ENCODE results near the gene TNFRSF8. TPM values are rescaled to one million over a fixed set of nuclear protein-coding genes. Genes with fewer than 3 reads are reported as not detected.

Gene TNFRSF8
- total and polyA plus RNA-seq, 2 of the 4 experiments (the other 2 are of a cell fraction), result under 0.01 to 0.31 TPM

DNA sequence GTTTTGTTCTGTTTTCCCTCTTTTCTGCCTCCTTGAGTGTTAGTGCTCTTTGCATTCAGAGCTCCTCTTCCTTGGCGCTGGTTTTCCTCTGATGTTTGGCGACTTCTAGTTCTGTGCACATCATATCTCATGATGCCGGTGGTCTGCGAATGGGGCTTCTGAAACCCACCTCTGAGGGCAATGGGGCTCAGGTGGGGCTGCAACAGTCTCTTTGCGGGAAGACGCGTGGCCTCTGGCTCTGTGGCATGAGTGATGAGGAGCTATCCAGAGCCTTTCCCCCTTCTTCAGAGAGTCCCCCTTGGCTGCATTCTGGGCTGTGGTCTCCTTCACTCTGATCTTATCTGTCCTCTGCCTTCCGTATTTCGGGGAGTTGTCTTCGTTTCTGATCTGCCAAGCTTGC, 39.0 kb downstream of the TNFRSF8 start:
- Histone ChIP-seq H4K5ac (ENCODE audit: low read depth, low read length) (no peak overlapping the region), H2BK5ac (ENCODE audit: low read depth, low read length, poor library complexity, severe bottlenecking) (no peak overlapping the region), H3K4me2 (ENCODE audit: low read depth, low read length) (no peak overlapping the region), H4K8ac (ENCODE audit: low read depth in 2 of 2, low read length in 2 of 2) (no peak overlapping the region), H3K79me1 (ENCODE audit: low read depth in 1 of 2, low read length in 2 of 2) (no peaks in the 10 kb centered on the region), H3K23ac (ENCODE audit: low read depth, low read length) (no peak overlapping the region), H3K56ac (ENCODE audit: extremely low read depth, insufficient read depth, low read length) (no peak overlapping the region), H3K4me3 (ENCODE audit: insufficient read depth, low read depth, low read length) (no peak overlapping the region), H3K9me3 (ENCODE audit: control insufficient read depth, insufficient read depth, low read length) (no peaks in the 10 kb centered on the region), H2AK5ac (ENCODE audit: low read depth, low read length) (no peak overlapping the region), H3K14ac (replicated peaks; ENCODE audit: low read depth, low read length) (no peak overlapping the region; the same call in 1 of the 2 replicates), H2BK20ac (ENCODE audit: low read depth, low read length) (no peak overlapping the region), H2AK9ac (replicated peaks; ENCODE audit: low read depth, low read length, poor library complexity) (no peak overlapping the region), H4K20me1 (ENCODE audit: insufficient read depth, low read length) (no peaks in the 10 kb centered on the region), H3K9ac (ENCODE audit: low read depth, low read length) (no peak overlapping the region), H3K4ac (ENCODE audit: low read depth, low read length) (no peak overlapping the region), H4K91ac (ENCODE audit: insufficient read depth, low read depth, low read length) (no peak overlapping the region), H2BK15ac (ENCODE audit: low read depth, low read length) (no peak overlapping the region), H2BK120ac (ENCODE audit: low read depth, low read length) (no peak overlapping the region), H3K9me1 (ENCODE audit: insufficient read depth, low read length) (no peaks in the 10 kb centered on the region), H3K18ac (ENCODE audit: low read depth, low read length) (no peak overlapping the region), H3K4me1 (ENCODE audit: control insufficient read depth, insufficient read depth, low read length) (peaks cover 1% of the 10 kb centered on the region), H2AFZ (replicated peaks; ENCODE audit: low read length, poor library complexity) (no peak overlapping the region), H3K27ac (ENCODE audit: insufficient read depth, low read length) (no peak overlapping the region), H3K36me3 (ENCODE audit: control insufficient read depth, insufficient read depth, low read length) (no peaks in the 10 kb centered on the region), H3K27me3 (ENCODE audit: control insufficient read depth, insufficient read depth, low read length) (peaks cover 25% of the 10 kb centered on the region)
- no peak for ATAC-seq (ENCODE audit: low read depth)
- TF ChIP-seq SMC3 (IDR thresholded peaks at IDR 0.05; ENCODE audit: low read depth, low read length) (no peak), MAFK (IDR thresholded peaks at IDR 0.05; ENCODE audit: low read depth, low read length) (no peak), RCOR1 (IDR thresholded peaks at IDR 0.05; ENCODE audit: insufficient replicate concordance, low read length) (no peak), RAD21 (IDR thresholded peaks at IDR 0.05; ENCODE audit: low read length) (no peak), BHLHE40 (IDR thresholded peaks at IDR 0.05; ENCODE audit: low read depth, low read length) (no peak), FOS (IDR thresholded peaks at IDR 0.05; ENCODE audit: low read depth, low read length) (no peak), MAZ (IDR thresholded peaks at IDR 0.05; ENCODE audit: borderline replicate concordance, low read depth, low read length) (no peak), RFX5 (IDR thresholded peaks at IDR 0.05; ENCODE audit: low read depth, low read length) (no peak), NFE2L2 (IDR thresholded peaks at IDR 0.05; ENCODE audit: low read depth, low read length) (no peak), MXI1 (IDR thresholded peaks at IDR 0.05; ENCODE audit: borderline replicate concordance, low read depth, low read length) (no peak), CEBPB (IDR thresholded peaks at IDR 0.05; ENCODE audit: low read depth, low read length) (no peak)
- TF ChIP-seq, protein P1, sequence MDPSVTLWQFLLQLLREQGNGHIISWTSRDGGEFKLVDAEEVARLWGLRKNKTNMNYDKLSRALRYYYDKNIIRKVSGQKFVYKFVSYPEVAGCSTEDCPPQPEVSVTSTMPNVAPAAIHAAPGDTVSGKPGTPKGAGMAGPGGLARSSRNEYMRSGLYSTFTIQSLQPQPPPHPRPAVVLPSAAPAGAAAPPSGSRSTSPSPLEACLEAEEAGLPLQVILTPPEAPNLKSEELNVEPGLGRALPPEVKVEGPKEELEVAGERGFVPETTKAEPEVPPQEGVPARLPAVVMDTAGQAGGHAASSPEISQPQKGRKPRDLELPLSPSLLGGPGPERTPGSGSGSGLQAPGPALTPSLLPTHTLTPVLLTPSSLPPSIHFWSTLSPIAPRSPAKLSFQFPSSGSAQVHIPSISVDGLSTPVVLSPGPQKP (IDR thresholded peaks at IDR 0.05; ENCODE audit: borderline replicate concordance, low read depth, low read length), result no peak
- TF ChIP-seq, protein P2, sequence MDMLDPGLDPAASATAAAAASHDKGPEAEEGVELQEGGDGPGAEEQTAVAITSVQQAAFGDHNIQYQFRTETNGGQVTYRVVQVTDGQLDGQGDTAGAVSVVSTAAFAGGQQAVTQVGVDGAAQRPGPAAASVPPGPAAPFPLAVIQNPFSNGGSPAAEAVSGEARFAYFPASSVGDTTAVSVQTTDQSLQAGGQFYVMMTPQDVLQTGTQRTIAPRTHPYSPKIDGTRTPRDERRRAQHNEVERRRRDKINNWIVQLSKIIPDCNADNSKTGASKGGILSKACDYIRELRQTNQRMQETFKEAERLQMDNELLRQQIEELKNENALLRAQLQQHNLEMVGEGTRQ (IDR thresholded peaks at IDR 0.05; ENCODE audit: low read depth, low read length), result no peak
- TF ChIP-seq, protein P3, sequence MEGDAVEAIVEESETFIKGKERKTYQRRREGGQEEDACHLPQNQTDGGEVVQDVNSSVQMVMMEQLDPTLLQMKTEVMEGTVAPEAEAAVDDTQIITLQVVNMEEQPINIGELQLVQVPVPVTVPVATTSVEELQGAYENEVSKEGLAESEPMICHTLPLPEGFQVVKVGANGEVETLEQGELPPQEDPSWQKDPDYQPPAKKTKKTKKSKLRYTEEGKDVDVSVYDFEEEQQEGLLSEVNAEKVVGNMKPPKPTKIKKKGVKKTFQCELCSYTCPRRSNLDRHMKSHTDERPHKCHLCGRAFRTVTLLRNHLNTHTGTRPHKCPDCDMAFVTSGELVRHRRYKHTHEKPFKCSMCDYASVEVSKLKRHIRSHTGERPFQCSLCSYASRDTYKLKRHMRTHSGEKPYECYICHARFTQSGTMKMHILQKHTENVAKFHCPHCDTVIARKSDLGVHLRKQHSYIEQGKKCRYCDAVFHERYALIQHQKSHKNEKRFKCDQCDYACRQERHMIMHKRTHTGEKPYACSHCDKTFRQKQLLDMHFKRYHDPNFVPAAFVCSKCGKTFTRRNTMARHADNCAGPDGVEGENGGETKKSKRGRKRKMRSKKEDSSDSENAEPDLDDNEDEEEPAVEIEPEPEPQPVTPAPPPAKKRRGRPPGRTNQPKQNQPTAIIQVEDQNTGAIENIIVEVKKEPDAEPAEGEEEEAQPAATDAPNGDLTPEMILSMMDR (conservative IDR thresholded peaks at IDR 0.05; ENCODE audit: low read depth, low read length), result no peak
- ChIA-PET CTCF (interaction anchor here (1.2 kb wide), 1 partner anchor 23 kb away, joined by 4 read pairs; no protein-coding TSS in a partner anchor), POLR2A (ENCODE audit: unreplicated experiment) (no interaction called here)
- no peak for DNase-seq
- 90% methylated on average over 2 of the region's 10 CpGs; no CpG with 5 or more reads in 1 of the 2 experiments for WGBS, 2 experiments (ENCODE audit: extremely low coverage in 2 of 2, insufficient read length in 1 of 2)
- intact Hi-C loops (cut with micrococcal nuclease) (no loop called here), dilution Hi-C loops (cut with HindIII; ENCODE audit: low sequenced_read_pairs, unreplicated experiment) (no loop called here), in situ Hi-C loops (cut with MboI; ENCODE audit: low sequenced_read_pairs) (no loop called here)
- no TSS peak for BruUV-seq (replicated peaks)

Measured in IMR-90 (cell line).